ENCODE measurements around the gene AGAP3. TPM values are rescaled to one million over a fixed set of nuclear protein-coding genes. Genes with fewer than 3 reads are reported as not detected.

AGAP3 gene
- total RNA-seq, 2 donors from 2014 or later: 53.0 to 61.5 TPM

- DNase-seq (no peak), ATAC-seq (peak in 1 of 2 donors; percentile 47)
- intact Hi-C loops (cut with DNase I): no loop called here
Measured at GRCh38 chr7:151138153-151138851, 52.0 kb downstream of the AGAP3 start.

- intact Hi-C loops (cut with DNase I): no loop called here
- no peak for DNase-seq
- ATAC-seq: peak; percentile 4 to 17
Measured at GRCh38 chr7:151139071-151139790, 53.0 kb downstream of the AGAP3 start.

GRCh38 chr7:151139791-151140190 lies 53.5 kb downstream of the AGAP3 start:
- intact Hi-C loops (cut with DNase I): no loop called here
- DNase-seq (no peak), ATAC-seq (no peak)

GRCh38 chr7:151140826-151141225 lies 54.6 kb downstream of the AGAP3 start:
- intact Hi-C loops (cut with DNase I): no loop called here
- no peak for ATAC-seq
- no peak for DNase-seq

- no peak for DNase-seq
- intact Hi-C loops (cut with DNase I): no loop called here
Measured at GRCh38 chr7:151141311-151141854, 55.1 kb downstream of the AGAP3 start.

GRCh38 chr7:151141855-151142685 lies 55.8 kb downstream of the AGAP3 start:
- DNase-seq (no peak), ATAC-seq (no peak)
- intact Hi-C loops (cut with DNase I): no loop called here

More at GRCh38 chr7:151141311-151141854, 55.1 kb downstream of the AGAP3 start:
- ATAC-seq: no peak

- ATAC-seq (peak; percentile 5 to 56), DNase-seq (no peak)
- intact Hi-C loops (cut with DNase I): no loop called here
Measured at GRCh38 chr7:151142686-151143040, 56.4 kb downstream of the AGAP3 start.

- ATAC-seq (peak in 1 of 2 donors; percentile 24), DNase-seq (no peak)
- intact Hi-C loops (cut with DNase I): no loop called here
Measured at GRCh38 chr7:151143261-151144015, 57.2 kb downstream of the AGAP3 start.

- intact Hi-C loops (cut with DNase I): no loop called here
- ATAC-seq (no peak), DNase-seq (no peak)
Measured at GRCh38 chr7:151144387-151144786, 58.1 kb downstream of the AGAP3 start.

GRCh38 chr7:151146761-151147160 lies 60.5 kb downstream of the AGAP3 start:
- intact Hi-C loops (cut with DNase I): no loop called here
- no peak for ATAC-seq

GRCh38 chr7:151148319-151149259 lies 62.3 kb downstream of the AGAP3 start:
- DNase-seq: no peak
- ATAC-seq: no peak
- intact Hi-C loops (cut with DNase I): no loop called here

More at GRCh38 chr7:151146761-151147160, 60.5 kb downstream of the AGAP3 start:
- DNase-seq: no peak

GRCh38 chr7:151150388-151150787 lies 64.1 kb downstream of the AGAP3 start:
- DNase-seq (no peak), ATAC-seq (no peak)
- intact Hi-C loops (cut with DNase I): no loop called here

GRCh38 chr7:151152643-151153513 lies 66.6 kb downstream of the AGAP3 start:
- intact Hi-C loops (cut with DNase I): no loop called here
- ATAC-seq: no peak
- DNase-seq: no peak

GRCh38 chr7:151157645-151158329 lies 71.5 kb downstream of the AGAP3 start:
- ATAC-seq (peak in 1 of 2 donors; percentile 26), DNase-seq (no peak)
- intact Hi-C loops (cut with DNase I): no loop called here

- intact Hi-C loops (cut with DNase I): no loop called here
- ATAC-seq (no peak), DNase-seq (no peak)
Measured at GRCh38 chr7:151161757-151162156, 75.5 kb downstream of the AGAP3 start.

GRCh38 chr7:151166629-151167196 lies 80.4 kb downstream of the AGAP3 start:
- intact Hi-C loops (cut with DNase I): no loop called here
- DNase-seq (no peak), ATAC-seq (peak in 1 of 2 donors; percentile 1)

Data from left cardiac atrium (tissue), 4 donors.